Natural killer cell treated with Interleukin-12 subunit alpha and Interleukin-12 subunit beta and Interleukin-15 and Interleukin-18, amount 100 ng/mL, for 72 hours (primary cell): ENCODE data around the gene SCMH1. TPM values are rescaled to one million over a fixed set of nuclear protein-coding genes. Genes with fewer than 3 reads are reported as not detected.
A peak's percentile ranks its signal among the peaks of the same experiment; 100 is the strongest.

Experiments used
- ATAC-seq, 2 donors: fragments of 150-1000 bp; cut with Tn5 transposase in 1 of 2; sonication (Bioruptor Pico), chemical (Tn5 transposase) in 1 of 2; 2 replicates each; pipeline ENCODE4 v1.10.0; 2021
- DNase-seq: peaks from one replicate; pipeline ENCODE4 v3.0.0; 2022; ENCODE audit warnings: low spot score
- H3K27ac Mint-ChIP-seq, 2 donors: 1 replicate in 1 of 2; 2 replicates in 1 of 2; pipeline ENCODE4 v1.8.0; 2022; ENCODE audit warnings: mixed read lengths in 2 of 2, mild to moderate bottlenecking in 1 of 2, moderate library complexity in 1 of 2
- H3K27me3 Mint-ChIP-seq, 2 donors: 1 replicate in 1 of 2; 2 replicates in 1 of 2; pipeline ENCODE4 v1.8.0; 2022; ENCODE audit warnings: mixed read lengths in 2 of 2
- H3K36me3 Mint-ChIP-seq: one replicate; pipeline ENCODE4 v1.8.0; 2022; ENCODE audit warnings: mixed read lengths
- H3K4me1 Mint-ChIP-seq, 2 donors: 1 replicate in 1 of 2; 2 replicates in 1 of 2; pipeline ENCODE4 v1.8.0; 2022; ENCODE audit warnings: low read depth in 2 of 2, mixed read lengths in 2 of 2, mild to moderate bottlenecking in 1 of 2
- H3K4me3 Mint-ChIP-seq: one replicate; pipeline ENCODE4 v1.8.0; 2022; ENCODE audit warnings: mixed read lengths
- H3K9me3 Mint-ChIP-seq: 2 replicates; pipeline ENCODE4 v1.8.0; 2022; ENCODE audit warnings: mixed read lengths
- total RNA-seq, 2 donors: library from RNA; stranded (reverse); gene quantifications; one replicate each; pipeline ENCODE4 v1.2.3, GENCODE V29; 2022

Gene SCMH1
- total RNA-seq, 2 donors from 2014 or later: 16.4 to 28.5 TPM

DNA sequence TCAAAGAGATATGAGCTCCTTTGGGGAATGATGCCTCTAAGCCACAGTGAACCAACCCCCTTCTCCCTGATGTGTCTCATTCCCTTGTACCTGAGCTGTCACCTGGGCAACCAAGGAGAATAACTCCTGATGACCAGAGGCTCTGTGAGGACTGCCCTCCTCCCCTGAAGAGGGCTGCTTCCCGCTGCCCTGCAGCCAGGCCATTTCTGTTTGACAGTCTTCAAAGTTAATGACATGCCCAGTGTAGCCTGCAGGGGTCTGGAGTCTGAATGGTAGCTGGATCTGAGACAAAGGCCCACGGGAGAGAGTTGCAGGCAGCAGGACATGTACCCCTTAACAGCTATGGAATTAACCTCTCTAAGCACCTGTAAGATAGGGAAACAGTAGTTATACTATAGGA, 217.2 kb downstream of the SCMH1 start:
- H3K4me3 Mint-ChIP-seq: no peak overlapping the region
- no peaks in the 10 kb centered on the region for H3K36me3 Mint-ChIP-seq
- H3K4me1 Mint-ChIP-seq: peaks cover 5% of the 10 kb centered on the region in 2 donors
- H3K27me3 Mint-ChIP-seq: no peaks in the 10 kb centered on the region
- ATAC-seq (no peak), DNase-seq (no peak)
- H3K27ac Mint-ChIP-seq: no peak overlapping the region
- H3K9me3 Mint-ChIP-seq: no peaks in the 10 kb centered on the region

DNA sequence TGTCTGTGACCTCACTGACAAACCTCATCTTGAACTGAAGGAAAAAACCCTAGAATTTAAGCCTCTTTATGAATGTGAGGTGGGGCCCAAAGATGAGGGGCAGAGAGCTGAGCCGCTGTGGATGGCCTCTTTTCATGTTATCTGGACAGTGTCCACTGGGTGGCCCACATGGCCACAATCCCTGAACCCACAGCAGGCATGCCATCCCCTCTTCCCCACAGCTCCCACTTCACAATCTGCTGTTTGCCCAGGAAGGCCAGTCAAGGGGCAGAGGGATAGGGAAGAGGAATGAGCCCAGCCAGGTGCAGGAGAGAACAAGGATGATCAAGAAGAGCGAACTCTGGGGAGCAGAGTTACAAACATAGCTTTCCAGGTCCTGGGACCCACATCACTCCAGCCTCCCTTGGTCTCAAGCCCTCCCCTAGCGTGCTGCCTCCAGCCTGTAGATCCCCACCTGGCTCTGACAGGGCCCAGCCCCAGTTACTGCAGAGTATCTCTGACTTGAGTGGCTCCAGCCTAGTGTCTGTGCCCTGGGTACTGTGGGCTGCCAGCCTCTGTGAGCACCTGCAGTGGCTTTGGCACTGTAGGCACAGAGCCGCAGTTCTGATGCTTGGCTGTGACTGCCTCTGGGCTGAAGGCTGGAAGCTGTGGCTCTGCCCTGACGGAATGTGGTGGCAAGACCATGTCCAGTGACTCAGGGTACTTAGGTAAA, 218.7 kb downstream of the SCMH1 start:
- DNase-seq (no peak), ATAC-seq (no peak)
- no peak overlapping the region for H3K4me3 Mint-ChIP-seq
- no peaks in the 10 kb centered on the region for H3K36me3 Mint-ChIP-seq
- H3K27me3 Mint-ChIP-seq: no peaks in the 10 kb centered on the region
- H3K27ac Mint-ChIP-seq: peak overlapping the region in 1 of 2 donors; percentile 67
- no peaks in the 10 kb centered on the region for H3K9me3 Mint-ChIP-seq
- peaks cover 5 to 7% of the 10 kb centered on the region in 2 donors for H3K4me1 Mint-ChIP-seq

DNA sequence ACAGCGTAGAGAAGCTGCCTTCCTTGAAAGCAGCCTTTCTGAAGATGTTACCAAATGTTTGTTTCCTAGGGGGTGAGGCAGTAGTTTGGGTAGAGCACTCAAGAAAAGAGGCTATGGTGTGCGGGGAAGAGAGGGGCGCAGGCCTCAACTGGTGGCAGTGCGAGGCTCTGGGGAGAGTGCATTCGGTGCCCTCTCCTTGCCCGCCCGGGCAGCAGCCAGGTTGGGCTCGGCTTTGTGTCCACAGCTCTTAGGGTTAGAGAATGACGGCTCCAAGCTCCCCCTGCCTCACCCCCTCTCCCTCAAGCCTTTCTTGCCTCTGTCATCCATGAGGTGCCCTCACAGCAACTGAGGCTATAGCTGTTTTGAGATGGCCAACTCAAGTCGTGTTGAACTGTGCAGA, 219.7 kb downstream of the SCMH1 start:
- ATAC-seq: no peak
- H3K27me3 Mint-ChIP-seq: no peaks in the 10 kb centered on the region
- no peak overlapping the region for H3K4me3 Mint-ChIP-seq
- H3K36me3 Mint-ChIP-seq: no peaks in the 10 kb centered on the region
- H3K9me3 Mint-ChIP-seq: no peaks in the 10 kb centered on the region
- DNase-seq: no peak
- H3K27ac Mint-ChIP-seq: no peak overlapping the region
- peaks cover 5 to 7% of the 10 kb centered on the region in 2 donors for H3K4me1 Mint-ChIP-seq

DNA sequence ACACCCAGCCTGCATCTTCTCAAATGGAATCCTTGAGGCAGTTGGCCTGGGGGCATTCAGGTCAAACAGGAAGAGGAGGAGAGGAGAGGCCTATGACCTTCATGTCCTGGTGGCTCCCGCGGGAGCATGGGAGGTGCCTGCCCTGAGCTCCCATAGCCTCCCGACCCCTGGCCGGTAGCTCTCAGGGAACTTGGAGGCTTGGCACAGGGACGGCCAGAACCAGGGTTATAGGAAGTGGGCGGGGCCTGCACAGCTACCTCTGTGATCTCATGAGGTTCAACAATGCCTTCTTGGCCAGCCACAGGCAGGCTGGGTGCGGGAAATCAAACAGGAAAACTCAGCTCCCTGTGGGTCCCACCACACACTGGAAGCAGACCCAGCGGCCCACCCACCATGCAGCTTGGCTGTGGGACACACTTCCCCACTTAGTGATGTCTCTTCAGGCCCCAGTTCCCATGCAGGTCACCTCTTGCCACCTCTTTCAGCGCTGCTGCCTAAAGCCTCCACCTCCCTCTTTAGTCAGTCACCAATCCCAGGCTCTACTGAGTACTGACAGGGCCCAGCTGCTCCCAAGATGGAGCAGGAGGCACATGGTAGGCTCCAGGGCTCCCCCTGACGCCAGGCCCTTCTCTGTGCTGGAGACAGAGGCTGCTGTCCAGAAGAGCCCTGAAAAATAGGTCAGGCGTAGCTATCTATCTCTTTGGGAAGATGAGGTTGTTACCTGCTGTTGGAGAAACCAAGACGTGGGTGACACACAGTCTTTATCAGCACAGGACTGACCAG, 220.4 kb downstream of the SCMH1 start, which contains the start of gene SLFNL1:
Gene SLFNL1 (minus strand): TSS at position 200 of the 783 bp plus-strand sequence. CDS start 1,065 bp downstream, outside the sequence.
- Mint-ChIP-seq H3K27me3 (no peaks in the 10 kb centered on the region), H3K27ac (no peak within 1 kb of the TSS), H3K4me1 (peaks cover 5 to 7% of the 10 kb centered on the region in 2 donors), H3K9me3 (no peaks in the 10 kb centered on the region), H3K4me3 (no peak within 1 kb of the TSS), H3K36me3 (no peaks in the 10 kb centered on the region)
- ATAC-seq (no peak), DNase-seq (no peak)

DNA sequence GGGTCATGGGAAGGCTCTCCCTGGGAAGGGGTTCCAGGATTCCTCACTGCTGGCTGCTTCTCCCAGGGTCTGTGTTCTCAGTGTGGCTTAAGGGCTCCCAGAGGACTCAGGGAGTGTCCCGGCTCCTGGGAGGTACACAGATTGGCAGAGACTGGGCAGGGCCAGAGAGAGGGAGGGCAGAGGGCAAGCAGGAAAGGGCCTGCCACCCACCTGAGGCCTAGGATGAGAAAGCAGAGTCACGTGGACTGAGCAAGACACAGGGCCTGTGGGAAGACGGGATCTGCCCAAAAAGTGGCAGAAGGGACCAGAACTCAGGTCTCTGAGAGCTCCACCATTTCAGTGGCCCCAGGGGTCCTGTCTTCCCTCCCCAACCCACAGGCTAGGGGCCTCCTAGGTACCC, 221.5 kb downstream of the SCMH1 start:
- no peak for ATAC-seq
- DNase-seq: no peak
- Mint-ChIP-seq H3K4me1 (peaks cover 0 to 3% of the 10 kb centered on the region in 2 donors), H3K27me3 (no peaks in the 10 kb centered on the region), H3K4me3 (no peak overlapping the region), H3K36me3 (peaks cover 5% of the 10 kb centered on the region), H3K27ac (no peak overlapping the region), H3K9me3 (no peaks in the 10 kb centered on the region)

DNA sequence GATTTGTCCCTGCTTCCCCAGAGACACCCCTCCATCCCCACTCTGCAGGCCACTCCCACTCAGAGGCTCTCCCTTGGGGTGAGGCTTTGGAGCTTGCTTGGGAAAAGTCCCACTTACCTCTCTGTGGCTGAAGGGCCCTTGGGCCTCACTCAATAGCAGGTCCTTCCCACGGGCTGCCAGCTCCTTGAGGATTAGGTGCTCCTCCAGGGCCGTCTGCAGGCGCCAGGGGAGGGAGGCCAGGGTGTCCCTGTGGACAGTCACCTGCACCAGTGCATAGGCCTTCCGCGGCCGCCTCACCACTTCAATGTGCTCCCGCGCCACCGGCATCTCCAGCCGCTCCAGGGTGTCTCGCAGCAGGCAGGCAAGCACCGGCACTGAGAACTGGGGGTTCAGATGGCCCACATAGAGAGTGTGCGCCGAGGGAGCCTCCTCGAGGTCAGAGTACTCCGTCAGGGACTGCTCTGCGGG, 222.0 kb downstream of the SCMH1 start:
- Mint-ChIP-seq H3K4me3 (no peak overlapping the region), H3K27ac (no peak overlapping the region), H3K4me1 (peaks cover 0 to 3% of the 10 kb centered on the region in 2 donors), H3K9me3 (no peaks in the 10 kb centered on the region), H3K36me3 (peaks cover 5% of the 10 kb centered on the region), H3K27me3 (no peaks in the 10 kb centered on the region)
- ATAC-seq: no peak
- DNase-seq: no peak

DNA sequence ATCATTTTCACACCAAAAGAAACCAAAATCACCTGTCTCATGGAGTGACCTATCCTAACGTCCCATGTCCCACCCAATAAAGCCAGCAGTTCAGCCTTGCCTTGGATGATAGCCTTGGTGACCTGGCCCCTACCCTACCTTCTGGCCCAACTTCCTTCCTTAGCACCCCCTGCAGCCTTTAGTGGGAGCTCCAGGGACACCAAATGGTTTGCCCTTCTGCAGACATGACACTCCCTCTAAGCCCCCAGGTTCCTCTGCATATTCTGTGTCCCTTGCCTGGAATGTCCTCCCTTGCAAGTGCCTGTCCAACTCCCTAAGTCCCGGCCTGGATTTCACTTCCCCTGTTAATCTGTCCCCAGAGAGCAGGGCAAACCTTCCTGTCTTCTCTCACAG, 222.8 kb downstream of the SCMH1 start:
- ATAC-seq (no peak), DNase-seq (no peak)
- no peaks in the 10 kb centered on the region for H3K9me3 Mint-ChIP-seq
- H3K4me3 Mint-ChIP-seq: no peak overlapping the region
- H3K27me3 Mint-ChIP-seq: no peaks in the 10 kb centered on the region
- H3K27ac Mint-ChIP-seq: no peak overlapping the region
- H3K4me1 Mint-ChIP-seq: peaks cover 0 to 7% of the 10 kb centered on the region in 2 donors
- H3K36me3 Mint-ChIP-seq: peaks cover 5% of the 10 kb centered on the region

DNA sequence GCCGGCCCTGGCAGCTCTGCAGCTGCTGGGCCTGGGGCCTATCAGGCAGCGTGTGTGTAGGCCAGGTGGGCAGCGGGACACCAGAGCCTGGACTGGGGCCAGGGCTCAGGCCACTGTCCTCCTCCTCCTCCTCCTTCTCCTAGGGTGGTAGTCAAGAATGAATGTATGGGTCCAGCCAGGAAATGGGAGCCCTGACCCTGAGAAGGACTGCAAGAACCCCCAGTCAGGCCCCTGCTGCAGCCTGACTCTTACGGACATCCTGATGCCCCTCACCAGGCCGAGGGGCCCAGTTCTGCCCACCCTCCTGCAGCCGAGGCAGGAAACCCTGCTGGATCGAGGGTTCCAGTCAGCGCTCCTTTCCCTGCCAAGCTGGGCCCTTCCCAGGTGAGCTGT, 224.1 kb downstream of the SCMH1 start:
- Mint-ChIP-seq H3K27me3 (no peaks in the 10 kb centered on the region), H3K9me3 (no peaks in the 10 kb centered on the region), H3K27ac (no peak overlapping the region), H3K4me3 (no peak overlapping the region), H3K36me3 (peaks cover 5% of the 10 kb centered on the region), H3K4me1 (peaks cover 0 to 7% of the 10 kb centered on the region in 2 donors)
- DNase-seq (no peak), ATAC-seq (no peak)

DNA sequence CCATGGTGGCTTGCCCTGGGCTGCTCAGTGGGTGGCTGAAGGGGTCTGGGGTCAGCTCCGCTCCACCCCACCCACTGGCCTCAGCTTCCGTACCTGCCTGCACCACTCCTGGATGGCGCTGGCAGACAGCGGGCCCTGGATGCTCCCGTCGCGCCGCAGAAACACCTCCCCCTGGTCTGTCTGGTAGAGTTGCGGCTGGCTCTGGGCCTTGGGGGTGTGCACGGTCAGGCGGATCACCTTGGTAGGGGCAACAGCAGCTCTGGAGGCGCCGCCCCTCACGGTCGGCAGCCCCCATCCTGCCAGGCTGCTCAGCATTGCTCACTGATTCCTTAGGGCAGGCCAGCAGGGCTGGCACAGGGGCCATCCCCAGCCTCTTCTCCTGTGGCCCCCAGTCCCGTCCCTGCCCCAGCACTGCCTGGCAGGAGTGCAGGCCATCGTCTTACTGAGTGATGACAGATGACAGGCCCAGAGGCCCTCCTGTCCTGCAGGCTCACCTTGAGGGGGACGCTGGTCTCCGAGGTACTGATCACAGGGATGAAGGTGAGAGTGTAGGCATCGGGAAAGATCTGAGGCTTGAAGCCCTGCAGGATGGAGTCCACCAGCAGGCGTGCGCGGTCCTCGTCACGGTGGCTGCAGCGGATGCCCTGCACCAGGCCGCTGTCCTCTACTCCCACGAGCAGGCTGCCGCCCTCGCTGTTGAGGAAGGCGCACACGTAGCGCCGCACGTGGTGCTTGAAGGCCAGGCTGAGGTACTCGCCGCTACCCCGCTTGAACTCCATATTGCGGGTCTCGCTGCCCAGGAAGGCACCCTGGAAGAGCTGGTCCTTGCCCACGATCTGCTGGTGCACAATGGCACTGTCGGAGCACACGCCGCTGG, 224.7 kb downstream of the SCMH1 start:
- peaks cover 7% of the 10 kb centered on the region for H3K36me3 Mint-ChIP-seq
- no peak for ATAC-seq

DNA sequence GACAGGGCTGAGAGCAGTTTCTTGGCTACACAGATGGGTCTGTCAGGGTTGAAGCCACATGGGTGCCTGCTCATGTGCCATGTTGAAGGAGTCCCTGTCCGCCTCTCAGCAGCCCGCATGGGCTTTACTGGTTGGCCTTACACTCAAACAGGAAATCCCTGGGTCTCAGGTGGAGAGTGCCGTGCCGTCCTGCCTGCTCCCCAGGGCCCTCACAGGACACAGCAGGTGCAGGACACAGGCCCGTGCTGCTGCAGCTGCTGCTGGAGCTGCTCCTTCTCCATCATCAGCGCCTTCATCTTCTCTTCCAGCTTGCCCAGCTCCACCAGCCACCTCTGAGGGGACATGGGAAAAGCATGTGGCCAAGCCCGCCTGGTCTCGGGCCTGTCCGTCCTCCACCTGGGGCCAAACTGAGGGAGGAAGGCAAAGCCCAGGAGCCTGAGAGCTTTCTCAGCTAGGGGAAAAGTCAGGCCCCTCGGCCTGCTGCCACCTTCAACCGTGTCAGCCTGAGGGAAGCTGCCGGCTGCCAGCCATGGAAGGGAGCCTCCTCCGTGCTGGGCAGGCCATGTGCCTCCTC, 226.1 kb downstream of the SCMH1 start:
- no peak for ATAC-seq
- Mint-ChIP-seq H3K4me3 (no peak overlapping the region), H3K9me3 (no peaks in the 10 kb centered on the region), H3K27ac (no peak overlapping the region), H3K27me3 (no peaks in the 10 kb centered on the region), H3K4me1 (peaks cover 0 to 7% of the 10 kb centered on the region in 2 donors), H3K36me3 (peaks cover 18% of the 10 kb centered on the region)
- no peak for DNase-seq

More for the DNA sequence above, 224.7 kb downstream of the SCMH1 start:
- DNase-seq: no peak
- no peaks in the 10 kb centered on the region for H3K9me3 Mint-ChIP-seq
- peaks cover 0 to 7% of the 10 kb centered on the region in 2 donors for H3K4me1 Mint-ChIP-seq
- no peak overlapping the region for H3K27ac Mint-ChIP-seq
- no peaks in the 10 kb centered on the region for H3K27me3 Mint-ChIP-seq
- no peak overlapping the region for H3K4me3 Mint-ChIP-seq

DNA sequence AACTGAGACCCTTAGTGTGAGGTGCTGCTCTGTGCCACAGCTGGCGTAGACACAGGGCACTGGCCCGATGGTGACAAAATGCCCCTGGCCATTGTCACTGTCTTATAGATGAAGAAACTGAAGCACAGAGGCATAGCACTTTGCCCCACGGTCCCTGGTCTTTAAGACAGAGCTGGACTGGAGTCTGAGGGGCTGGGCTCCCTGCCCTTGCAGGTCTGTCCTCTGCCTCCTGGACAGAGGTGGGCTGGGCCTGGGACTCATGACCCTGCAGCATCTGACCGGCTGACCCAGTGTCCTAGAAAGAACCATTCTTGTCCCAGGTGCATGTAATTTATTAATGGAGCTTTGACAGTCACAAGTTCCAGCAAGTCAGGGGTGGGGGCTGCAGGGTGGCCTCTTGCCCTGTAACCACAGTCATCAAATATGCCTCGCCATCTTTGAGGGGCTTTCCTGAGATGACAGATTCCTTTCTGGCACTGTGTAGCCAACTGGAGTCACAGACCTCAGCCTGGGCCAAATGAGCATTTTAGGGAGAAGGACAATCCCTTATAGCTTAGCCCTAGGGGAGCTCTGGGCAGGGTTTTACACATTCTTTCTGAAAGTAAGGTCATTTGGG, 226.7 kb downstream of the SCMH1 start:
- Mint-ChIP-seq H3K4me1 (peaks cover 0 to 7% of the 10 kb centered on the region in 2 donors), H3K4me3 (no peak overlapping the region), H3K27me3 (no peaks in the 10 kb centered on the region), H3K27ac (no peak overlapping the region), H3K36me3 (peaks cover 20% of the 10 kb centered on the region), H3K9me3 (no peaks in the 10 kb centered on the region)
- DNase-seq (no peak), ATAC-seq (no peak)

DNA sequence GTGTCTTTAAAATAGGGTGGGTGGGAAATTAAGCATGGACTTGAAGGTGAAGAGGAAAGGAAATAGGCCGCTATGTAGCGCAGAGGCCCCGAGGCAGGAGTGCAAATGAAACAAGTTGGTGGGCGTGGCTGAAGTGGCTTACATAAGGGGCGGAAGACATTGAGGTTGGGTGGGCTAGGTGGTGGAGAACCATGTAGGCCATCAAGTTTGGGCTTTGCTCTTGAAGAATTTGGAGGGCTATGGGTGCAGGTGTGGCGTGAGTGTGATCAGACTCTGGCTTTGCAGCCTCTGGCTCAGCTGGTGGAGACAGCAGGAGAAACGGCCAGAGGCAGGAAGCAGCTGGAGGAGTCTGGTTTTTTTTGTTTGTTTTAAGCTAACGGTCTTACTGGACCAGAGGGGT, 227.2 kb downstream of the SCMH1 start:
- no peaks in the 10 kb centered on the region for H3K9me3 Mint-ChIP-seq
- DNase-seq: no peak
- H3K27ac Mint-ChIP-seq: peak overlapping the region in 1 of 2 donors; percentile 41
- no peaks in the 10 kb centered on the region for H3K27me3 Mint-ChIP-seq
- H3K36me3 Mint-ChIP-seq: peaks cover 25% of the 10 kb centered on the region
- no peak overlapping the region for H3K4me3 Mint-ChIP-seq
- no peak for ATAC-seq
- peaks cover 0 to 7% of the 10 kb centered on the region in 2 donors for H3K4me1 Mint-ChIP-seq

DNA sequence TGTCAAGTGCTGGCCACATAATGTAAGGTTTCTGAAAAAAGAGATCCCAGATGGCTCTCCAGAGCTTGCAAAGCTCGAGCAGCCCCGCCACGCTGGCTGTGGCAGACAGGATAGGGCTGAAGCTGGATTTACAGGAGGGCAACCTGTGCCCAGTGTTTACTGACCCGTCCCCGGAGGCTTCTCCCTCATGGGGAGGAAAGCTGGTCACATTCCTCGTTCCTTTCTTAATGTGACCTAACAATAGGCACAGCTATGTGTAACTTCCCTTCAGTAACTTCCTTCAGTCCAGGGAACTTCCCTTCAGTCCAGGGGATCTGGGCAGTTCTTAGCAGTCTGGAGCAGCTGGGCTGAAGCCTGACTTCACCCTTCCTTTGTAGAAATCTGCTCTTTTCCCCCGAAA, 228.3 kb downstream of the SCMH1 start:
- peaks cover 33% of the 10 kb centered on the region for H3K36me3 Mint-ChIP-seq
- ATAC-seq: no peak

More for the DNA sequence above, 228.3 kb downstream of the SCMH1 start:
- no peaks in the 10 kb centered on the region for H3K9me3 Mint-ChIP-seq
- no peak for DNase-seq
- H3K27ac Mint-ChIP-seq: no peak overlapping the region
- no peak overlapping the region for H3K4me3 Mint-ChIP-seq
- H3K27me3 Mint-ChIP-seq: no peaks in the 10 kb centered on the region
- peaks cover 0 to 5% of the 10 kb centered on the region in 2 donors for H3K4me1 Mint-ChIP-seq
